Medulla oblongata (tissue), 1 donor: ENCODE measurements around the gene MCM10.

Source experiments
- DNase-seq: peaks from one replicate; pipeline ENCODE4 v3.0.0-alpha.2; 2015; ENCODE audit errors: extremely low spot score

The MCM10 gene

GRCh38 chr10:13165177-13165576 is 3.8 kb downstream of the MCM10 start:
- DNase-seq = no peak

- no peak for DNase-seq
Observed at GRCh38 chr10:13167568-13167967, 6.2 kb downstream of the MCM10 start.

GRCh38 chr10:13168781-13169180 is 7.4 kb downstream of the MCM10 start:
- no peak for DNase-seq

- DNase-seq = no peak
Observed at GRCh38 chr10:13173616-13174015, 12.3 kb downstream of the MCM10 start.

DNA sequence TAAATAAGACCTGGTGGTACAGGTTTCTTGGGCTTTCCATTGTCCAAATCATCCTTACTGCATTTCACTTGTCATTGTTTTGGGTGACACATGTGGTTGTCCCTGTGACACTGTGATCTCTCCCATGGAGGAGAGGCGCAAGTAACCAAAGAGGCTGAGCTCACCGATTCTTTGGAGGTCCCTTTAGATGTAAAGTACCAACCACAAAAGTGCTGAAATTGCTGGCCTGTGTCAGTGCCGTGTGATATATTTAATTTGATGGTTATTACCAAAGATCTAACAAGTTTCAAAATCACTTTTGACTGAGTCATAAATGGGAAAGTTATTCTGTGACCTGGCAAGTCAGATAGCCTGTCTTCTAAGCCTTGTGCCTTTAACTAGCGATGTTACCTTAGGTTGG is 19.4 kb downstream of the MCM10 start:
- DNase-seq = no peak

GRCh38 chr10:13182424-13182823 is 21.1 kb downstream of the MCM10 start:
- DNase-seq = no peak

GRCh38 chr10:13183625-13184024 is 22.3 kb downstream of the MCM10 start:
- no peak for DNase-seq

DNA sequence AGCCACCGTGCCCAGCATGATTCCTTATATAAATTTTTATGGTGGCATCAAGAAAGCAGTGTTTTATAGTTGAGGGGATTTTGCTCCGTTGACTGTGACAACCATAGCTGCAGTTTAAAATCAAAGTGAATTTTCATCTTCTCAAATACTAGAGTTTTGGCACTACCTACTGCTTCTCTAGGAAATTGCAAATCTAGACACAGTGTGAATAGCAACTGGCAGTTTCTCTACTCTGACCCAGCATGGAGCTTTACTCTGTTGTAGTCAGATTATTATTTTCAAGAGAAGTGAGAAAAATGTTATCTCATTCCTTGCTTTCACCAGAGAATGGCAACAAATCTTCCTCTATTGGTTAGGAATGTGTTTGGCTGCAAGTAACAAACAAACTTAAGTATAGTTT is 22.9 kb downstream of the MCM10 start:
- no peak for DNase-seq

- DNase-seq = no peak
Observed at GRCh38 chr10:13184730-13185514, 23.6 kb downstream of the MCM10 start.

- no peak for DNase-seq
Observed at GRCh38 chr10:13187135-13187534, 25.8 kb downstream of the MCM10 start.

GRCh38 chr10:13188593-13188992 is 27.2 kb downstream of the MCM10 start:
- no peak for DNase-seq

GRCh38 chr10:13189961-13190360 is 28.6 kb downstream of the MCM10 start:
- no peak for DNase-seq

GRCh38 chr10:13190816-13191215 is 29.5 kb downstream of the MCM10 start:
- no peak for DNase-seq

DNA sequence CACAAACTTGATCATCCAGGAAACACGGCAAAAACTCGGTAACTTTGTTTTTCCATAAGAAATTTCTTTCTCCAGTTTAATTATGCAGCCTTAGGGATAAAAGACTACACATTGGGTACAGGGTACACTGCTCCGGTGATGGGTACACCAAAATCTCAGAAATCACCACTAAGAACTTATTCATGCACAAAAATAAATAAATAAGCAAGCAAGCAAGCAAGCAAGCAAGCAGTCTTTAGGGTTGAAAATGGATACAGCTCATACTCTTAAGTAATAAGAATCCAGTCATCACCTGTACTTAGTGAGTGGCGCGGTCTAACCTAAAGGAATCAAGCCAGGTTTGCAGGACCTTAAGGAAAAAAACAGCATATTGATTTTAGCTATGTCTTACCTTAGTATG is 30.0 kb downstream of the MCM10 start:
- no peak for DNase-seq

- DNase-seq = no peak
Observed at GRCh38 chr10:13193637-13194036, 32.3 kb downstream of the MCM10 start.

GRCh38 chr10:13195016-13195415 is 33.7 kb downstream of the MCM10 start:
- DNase-seq = no peak

- no peak for DNase-seq
Observed at GRCh38 chr10:13201132-13201531, 39.8 kb downstream of the MCM10 start.

DNA sequence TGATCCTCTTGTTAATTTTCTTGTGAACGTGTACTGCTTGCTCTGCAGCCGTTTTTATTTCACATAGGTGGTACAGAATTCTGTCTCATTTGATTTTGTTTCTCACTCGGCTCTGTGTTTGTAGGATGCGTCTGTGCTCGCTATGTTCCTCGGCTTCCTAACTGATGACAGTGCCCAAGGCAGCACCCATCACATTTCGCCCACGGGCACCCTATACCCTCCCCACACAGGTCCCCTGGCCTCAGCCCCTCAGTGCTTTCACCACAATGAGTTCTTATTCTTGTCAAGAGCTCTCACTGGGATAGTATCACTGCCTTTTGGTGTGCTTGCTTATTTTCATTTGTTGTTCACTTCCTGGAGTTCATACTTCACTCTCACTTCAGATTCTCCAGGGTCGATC is 44.7 kb downstream of the MCM10 start:
- no peak for DNase-seq

DNA sequence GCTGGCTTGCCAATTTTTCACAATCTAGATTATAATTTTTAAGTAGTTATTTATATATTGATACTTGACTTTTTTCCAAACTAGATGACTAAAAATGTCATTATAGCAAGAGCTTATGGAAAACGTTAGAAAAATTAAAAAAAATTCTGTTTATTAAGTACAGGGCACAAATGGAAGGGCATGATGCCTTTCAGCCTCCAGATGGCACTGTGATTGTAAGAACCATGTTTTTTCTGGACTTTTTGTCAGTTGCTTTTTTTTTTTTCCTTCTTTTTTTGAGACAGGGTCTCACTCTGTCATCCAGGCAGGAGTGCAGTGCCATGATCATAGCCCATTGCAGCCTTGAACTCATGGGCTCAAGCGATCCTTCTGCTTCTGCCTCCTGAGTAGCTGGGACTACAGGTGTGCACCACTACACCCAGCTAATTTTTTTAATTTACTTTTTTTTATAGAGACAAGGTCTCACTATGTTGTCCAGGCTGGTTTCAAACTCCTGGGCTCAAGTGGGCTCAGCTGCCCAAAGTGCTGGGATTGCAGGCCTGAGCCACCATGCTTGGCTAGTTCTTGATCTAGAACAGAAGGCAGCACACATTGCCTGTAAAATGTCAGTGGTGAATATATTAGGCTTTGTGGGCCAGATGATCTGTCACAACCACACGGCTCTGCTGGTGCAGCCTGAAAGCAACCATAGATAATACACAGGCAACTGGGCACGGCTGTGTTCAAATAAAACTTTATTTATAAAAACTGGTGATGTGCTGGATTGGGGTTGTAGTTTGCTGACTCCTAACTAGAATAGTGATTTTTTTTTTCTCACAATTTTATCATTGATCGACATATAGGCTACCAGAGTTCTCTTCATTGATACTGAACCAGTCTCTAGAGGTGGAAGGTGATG is 45.4 kb downstream of the MCM10 start:
- DNase-seq = peak; percentile 29

DNA sequence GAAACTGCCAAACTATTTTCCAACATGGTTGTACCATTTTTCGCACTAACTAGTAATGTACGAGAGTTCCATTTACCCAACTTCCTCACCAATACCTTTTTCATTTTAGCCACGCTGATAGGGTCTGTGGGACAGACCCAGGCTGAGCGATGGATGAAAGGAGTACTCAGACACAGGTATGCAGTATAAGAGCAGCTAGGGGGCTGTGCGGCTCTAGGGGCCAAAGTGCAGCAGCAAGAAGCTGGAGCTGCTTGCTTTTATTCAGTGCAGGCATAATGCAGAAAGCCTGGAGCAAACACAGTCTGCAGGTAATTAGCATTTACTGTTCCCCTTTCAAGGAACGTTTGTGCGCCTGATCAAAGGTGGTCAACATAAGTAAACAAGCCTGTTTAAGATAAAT is 51.8 kb downstream of the MCM10 start:
- DNase-seq = no peak

DNA sequence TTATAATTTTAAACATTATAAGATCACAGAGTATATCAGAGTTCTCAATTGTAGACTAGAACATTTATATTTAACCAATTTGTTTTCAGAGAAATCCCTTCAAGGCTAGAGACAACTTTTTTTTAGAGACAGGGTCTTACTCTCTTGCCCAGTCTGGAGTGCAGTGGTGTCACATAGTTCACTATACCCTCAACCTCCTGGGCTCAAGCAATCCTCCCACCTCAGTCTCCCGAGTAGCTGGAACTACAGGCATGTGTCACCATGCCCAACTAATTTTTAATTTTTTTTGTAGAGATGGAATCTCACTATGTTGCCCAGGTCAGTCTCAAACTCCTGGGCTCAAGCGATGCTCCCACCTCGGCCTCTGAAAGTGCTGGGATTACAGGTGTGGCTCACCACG is 57.5 kb downstream of the MCM10 start:
- no peak for DNase-seq

DNA sequence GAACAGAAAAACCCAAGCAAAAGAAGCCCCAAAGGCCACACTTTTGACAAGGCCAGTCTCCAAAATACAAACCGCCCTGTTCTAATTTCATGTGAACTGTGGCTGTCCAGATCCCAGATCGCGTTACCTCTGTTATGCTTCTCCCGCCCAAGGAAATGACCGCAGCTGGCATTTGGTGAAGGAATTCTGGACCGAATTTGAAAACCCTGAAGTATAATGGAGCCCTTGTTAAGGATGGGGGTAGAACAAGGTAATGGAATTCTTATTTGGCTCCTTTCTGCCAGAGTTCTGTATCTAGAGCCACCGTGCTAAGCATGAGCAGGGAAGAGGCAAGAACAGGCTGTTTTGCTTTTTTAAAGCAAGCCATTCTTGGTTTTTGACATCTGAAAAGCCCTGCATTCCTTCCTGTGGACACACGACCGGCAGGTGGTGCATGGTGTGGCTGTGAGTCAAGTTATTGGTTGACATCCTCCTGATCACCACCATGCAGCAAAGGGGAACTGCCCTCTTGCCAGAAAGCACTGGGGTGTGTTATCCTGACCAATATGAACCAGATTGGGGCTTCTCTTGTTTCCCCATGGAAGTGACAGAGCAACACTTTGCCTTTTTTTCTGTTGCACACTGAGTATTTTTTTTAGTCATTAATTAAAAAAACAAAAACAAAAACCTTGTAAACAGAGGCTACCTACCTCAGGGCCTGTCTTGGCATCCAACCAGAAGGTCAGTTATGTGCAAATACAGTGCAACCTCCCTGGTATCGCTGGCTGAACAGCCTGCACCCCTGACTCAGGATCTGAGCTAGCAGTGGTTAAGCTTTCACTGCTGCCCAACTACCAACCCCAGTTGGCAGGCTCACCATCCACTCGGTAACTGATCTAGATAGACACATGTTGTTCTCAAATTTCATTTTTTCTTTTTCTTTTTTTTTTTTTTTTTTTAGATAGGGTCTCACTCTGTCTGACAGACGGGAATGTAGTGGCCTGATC is 58.6 kb downstream of the MCM10 start:
- DNase-seq = no peak
